Tibial artery (tissue), 4 donors: Measurements from ENCODE around the gene SHISA2.

Source experiments
- DNase-seq, 2 donors: peaks; one replicate each; pipeline ENCODE4 v3.0.0-alpha.2; 2019
- H3K27ac ChIP-seq, 2 donors: fragments of 200-600 bp; sonication (generic) in 1 of 2; 1 replicate in 1 of 2; 2 replicates in 1 of 2; pipeline ENCODE4 v1.5.1; 2018 to 2019; ENCODE audit warnings: mild to moderate bottlenecking in 1 of 2
- H3K27me3 ChIP-seq, 2 donors: fragments of 200-600 bp; sonication (generic) in 1 of 2; one replicate each; pipeline versions ENCODE4 v1.5.1 to v1.6.0; 2016 to 2019
- H3K36me3 ChIP-seq, 3 donors: fragments of 200-600 bp; sonication (generic) in 2 of 3; one replicate each; pipeline ENCODE4 v1.5.1; 2016 to 2019; ENCODE audit warnings: mild to moderate bottlenecking in 2 of 3
- H3K4me1 ChIP-seq, 4 donors: fragments of 200-600 bp; sonication (generic) in 2 of 4; 1 replicate in 3 of 4; 2 replicates in 1 of 4; pipeline ENCODE4 v1.5.1; 2016 to 2019
- H3K4me3 ChIP-seq, 2 donors: fragments of 200-600 bp; sonication (generic) in 1 of 2; 1 replicate in 1 of 2; 2 replicates in 1 of 2; pipeline ENCODE4 v1.5.1; 2018 to 2019; ENCODE audit warnings: mild to moderate bottlenecking in 2 of 2
- H3K9me3 ChIP-seq, 3 donors: fragments of 200-600 bp; sonication (generic) in 1 of 3; one replicate each; pipeline ENCODE4 v1.5.1; 2016 to 2019
- intact Hi-C: fragments of 100-400 bp; cut with DNase I; formaldehyde crosslinking; loops from one replicate; pipeline ENCODE4 v1.15.0; 2023; ENCODE audit warnings: low total_unique reads
- TF ChIP-seq, protein P1 (sequence below), 2 experiments: fragments of 200-600 bp in 1 of 2; fragments of 450-650 bp in 1 of 2; IDR thresholded peaks; one replicate each; pipeline ENCODE4 v1.5.1; 2017 to 2019; ENCODE audit warnings: antibody characterized with exemption in 2 of 2, mild to moderate bottlenecking in 1 of 2, moderate library complexity in 1 of 2

Gene SHISA2

DNA sequence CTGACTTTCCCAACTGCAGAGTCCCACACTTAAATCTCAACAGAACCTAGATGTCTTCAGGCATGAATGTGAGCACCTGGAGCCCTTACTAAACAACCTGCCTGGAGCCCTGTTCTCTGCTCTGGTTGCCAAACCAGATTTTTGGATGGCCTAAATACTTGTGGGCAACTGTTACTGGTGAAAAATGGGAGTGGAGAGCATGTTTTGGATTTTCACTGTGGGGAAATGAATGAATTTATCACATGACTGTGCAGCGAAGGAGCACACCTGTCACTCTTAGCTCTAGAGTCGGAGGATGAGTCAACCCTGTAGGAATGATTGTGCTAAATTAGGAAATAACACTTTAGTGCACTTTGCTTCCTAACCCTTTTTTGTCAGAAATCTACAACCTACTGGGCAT lies 30.3 kb downstream of the SHISA2 start:
- Histone ChIP-seq H3K36me3 (no peaks in the 10 kb centered on the region), H3K27me3 (peaks cover 0 to 3% of the 10 kb centered on the region in 2 donors), H3K27ac (no peak overlapping the region), H3K4me1 (peaks cover 0 to 27% (median 4%) of the 10 kb centered on the region in 4 donors), H3K9me3 (no peaks in the 10 kb centered on the region), H3K4me3 (no peak overlapping the region)
- intact Hi-C loops = no loop called here
- TF ChIP-seq, protein P1, sequence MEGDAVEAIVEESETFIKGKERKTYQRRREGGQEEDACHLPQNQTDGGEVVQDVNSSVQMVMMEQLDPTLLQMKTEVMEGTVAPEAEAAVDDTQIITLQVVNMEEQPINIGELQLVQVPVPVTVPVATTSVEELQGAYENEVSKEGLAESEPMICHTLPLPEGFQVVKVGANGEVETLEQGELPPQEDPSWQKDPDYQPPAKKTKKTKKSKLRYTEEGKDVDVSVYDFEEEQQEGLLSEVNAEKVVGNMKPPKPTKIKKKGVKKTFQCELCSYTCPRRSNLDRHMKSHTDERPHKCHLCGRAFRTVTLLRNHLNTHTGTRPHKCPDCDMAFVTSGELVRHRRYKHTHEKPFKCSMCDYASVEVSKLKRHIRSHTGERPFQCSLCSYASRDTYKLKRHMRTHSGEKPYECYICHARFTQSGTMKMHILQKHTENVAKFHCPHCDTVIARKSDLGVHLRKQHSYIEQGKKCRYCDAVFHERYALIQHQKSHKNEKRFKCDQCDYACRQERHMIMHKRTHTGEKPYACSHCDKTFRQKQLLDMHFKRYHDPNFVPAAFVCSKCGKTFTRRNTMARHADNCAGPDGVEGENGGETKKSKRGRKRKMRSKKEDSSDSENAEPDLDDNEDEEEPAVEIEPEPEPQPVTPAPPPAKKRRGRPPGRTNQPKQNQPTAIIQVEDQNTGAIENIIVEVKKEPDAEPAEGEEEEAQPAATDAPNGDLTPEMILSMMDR (IDR thresholded peaks at IDR 0.05) = no peak
- DNase-seq = no peak

DNA sequence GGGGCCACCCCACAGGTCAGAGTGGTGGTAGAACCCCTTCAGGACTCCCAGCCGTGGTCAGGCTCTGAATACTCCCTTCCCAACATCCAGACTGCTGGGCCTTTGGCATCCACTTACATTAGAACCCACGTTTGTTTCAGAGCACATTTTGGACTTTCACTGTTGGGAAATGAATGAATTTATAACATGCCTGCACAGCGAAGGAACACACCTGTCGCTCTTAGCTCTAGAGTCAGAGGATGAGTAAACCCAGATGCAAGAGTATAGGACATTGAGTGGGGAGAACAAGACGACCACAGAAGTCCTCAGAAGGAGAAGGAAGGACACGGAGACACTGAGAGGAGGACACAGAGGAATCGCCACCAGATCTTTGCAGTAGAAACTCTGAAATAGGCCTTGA lies 30.9 kb downstream of the SHISA2 start:
- Histone ChIP-seq H3K9me3 (no peaks in the 10 kb centered on the region), H3K27me3 (peaks cover 0 to 3% of the 10 kb centered on the region in 2 donors), H3K27ac (no peak overlapping the region), H3K36me3 (no peaks in the 10 kb centered on the region), H3K4me3 (no peak overlapping the region), H3K4me1 (peaks cover 0 to 27% (median 4%) of the 10 kb centered on the region in 4 donors)
- intact Hi-C loops = no loop called here
- TF ChIP-seq, protein P1 (IDR thresholded peaks at IDR 0.05) = no peak
- no peak for DNase-seq

DNA sequence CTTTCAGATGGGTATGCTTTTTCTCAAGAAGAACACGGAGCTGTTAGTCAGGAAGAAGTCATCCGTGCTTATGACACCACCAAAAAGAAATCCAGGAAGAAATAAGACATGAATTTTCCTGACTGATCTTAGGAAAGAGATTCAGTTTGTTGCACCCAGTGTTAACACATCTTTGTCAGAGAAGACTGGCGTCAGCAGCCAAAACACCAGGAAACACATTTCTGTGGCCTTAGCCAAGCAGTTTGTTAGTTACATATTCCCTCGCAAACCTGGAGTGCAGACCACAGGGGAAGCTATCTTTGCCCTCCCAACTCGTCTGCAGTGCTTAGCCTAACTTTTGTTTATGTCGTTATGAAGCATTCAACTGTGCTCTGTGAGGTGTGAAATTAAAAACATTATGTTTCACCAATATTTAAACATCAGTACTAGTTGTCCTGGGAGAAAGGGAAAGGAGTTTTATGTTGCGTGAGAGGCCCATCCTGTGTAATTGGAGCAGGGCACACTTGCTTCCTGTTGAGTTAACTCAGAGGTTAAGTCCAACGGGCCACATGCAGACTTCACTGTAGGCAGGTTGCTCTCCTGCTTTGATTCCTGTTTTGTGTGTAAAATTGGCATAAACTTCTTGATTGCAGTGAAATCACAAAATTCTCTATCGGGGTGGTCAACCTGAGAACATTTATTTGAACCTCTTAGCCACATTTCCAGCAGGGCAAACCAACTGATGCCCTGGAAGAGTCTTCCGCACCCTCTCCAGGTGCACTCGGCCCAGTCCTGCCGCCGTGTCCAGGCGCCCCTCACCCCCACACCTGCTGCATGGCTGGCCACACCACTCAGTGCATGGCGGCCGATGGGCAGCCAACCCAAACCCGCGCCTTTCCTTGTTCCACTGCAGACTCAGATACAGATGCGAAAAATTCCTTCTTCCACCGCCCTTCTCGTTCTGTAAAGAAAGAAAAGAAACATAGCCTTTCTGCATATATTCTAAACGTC lies 31.6 kb downstream of the SHISA2 start:
- Histone ChIP-seq H3K27ac (no peak overlapping the region), H3K27me3 (peaks cover 0 to 3% of the 10 kb centered on the region in 2 donors), H3K4me3 (no peak overlapping the region), H3K4me1 (peaks cover 0 to 21% (median 4%) of the 10 kb centered on the region in 4 donors), H3K9me3 (no peaks in the 10 kb centered on the region), H3K36me3 (no peaks in the 10 kb centered on the region)
- intact Hi-C loops = no loop called here
- DNase-seq = no peak
- TF ChIP-seq, protein P1 (IDR thresholded peaks at IDR 0.05) = no peak

DNA sequence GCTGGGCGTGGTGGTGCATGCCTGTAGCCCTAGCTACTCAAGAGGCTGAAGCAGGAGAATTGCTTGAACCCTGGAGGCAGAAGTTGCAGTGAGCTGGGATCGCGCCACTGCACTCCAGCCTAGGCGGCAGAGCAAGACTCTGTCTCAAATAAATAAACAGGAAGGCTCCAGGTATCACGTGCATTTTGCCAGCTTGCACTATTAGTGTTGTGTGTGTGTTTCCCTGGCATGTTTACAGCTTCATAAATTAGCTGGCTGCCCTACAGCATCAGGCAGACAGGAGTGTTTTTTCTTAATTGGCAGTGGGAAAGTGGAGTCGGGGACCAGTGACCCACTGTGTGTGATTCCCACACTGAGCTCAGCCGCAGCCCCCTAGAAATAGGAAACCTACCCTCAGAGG lies 32.6 kb downstream of the SHISA2 start:
- TF ChIP-seq, protein P1 (IDR thresholded peaks at IDR 0.05) = no peak
- Histone ChIP-seq H3K27ac (no peak overlapping the region), H3K4me3 (no peak overlapping the region), H3K4me1 (peaks cover 0 to 15% (median 4%) of the 10 kb centered on the region in 4 donors), H3K27me3 (peaks cover 0 to 3% of the 10 kb centered on the region in 2 donors), H3K36me3 (no peaks in the 10 kb centered on the region), H3K9me3 (no peaks in the 10 kb centered on the region)
- intact Hi-C loops = no loop called here
- DNase-seq = no peak

DNA sequence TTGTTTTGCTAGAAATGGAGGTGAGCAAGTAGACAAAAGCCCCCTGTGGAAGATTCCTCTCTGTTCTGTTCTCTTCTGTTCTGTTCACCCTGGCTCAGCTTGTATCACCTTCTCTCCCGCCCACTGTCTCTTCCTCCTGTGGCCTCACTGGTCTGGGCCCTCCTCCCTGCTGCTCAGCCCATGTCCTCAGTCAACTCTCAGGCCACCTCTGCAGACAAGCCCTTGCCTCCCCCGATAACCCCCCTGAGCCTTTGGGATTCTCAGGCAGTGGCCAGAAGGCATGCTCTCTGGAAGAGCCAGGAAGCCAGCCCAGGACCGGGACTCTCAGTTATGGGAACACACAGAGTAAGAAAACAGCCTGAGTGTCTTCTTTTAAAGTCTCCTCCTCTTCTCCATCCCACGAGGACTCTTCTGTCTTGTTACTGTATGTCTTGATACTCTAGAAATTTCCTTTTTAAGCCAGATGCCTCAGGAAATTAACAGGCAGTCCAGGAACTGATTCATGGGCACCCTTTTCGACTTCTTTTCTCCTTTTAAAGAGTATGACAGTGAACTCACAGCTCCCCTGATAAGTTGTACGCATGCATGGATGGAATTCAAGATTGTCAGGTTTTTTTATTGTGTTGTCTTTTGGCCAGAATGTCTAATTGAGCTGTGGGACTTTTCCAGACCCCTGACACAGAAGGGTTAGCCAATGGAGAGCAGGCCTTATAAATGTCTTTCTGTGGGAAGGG lies 33.7 kb downstream of the SHISA2 start:
- H3K36me3 ChIP-seq = no peaks in the 10 kb centered on the region
- peaks cover 0 to 12% (median 4%) of the 10 kb centered on the region in 4 donors for H3K4me1 ChIP-seq
- intact Hi-C loops = no loop called here
- peaks cover 0 to 5% of the 10 kb centered on the region in 2 donors for H3K27me3 ChIP-seq
- no peak overlapping the region for H3K27ac ChIP-seq
- no peak overlapping the region for H3K4me3 ChIP-seq
- no peak for DNase-seq
- TF ChIP-seq, protein P1 (IDR thresholded peaks at IDR 0.05) = no peak
- no peaks in the 10 kb centered on the region for H3K9me3 ChIP-seq
